Smooth muscle cell (in vitro differentiated cells): ENCODE results near the gene PAK6. TPM values are rescaled to one million over a fixed set of nuclear protein-coding genes. Genes with fewer than 3 reads are reported as not detected.

Experiments used
- DNase-seq: peaks from one replicate; lab custom pipeline; 2025; ENCODE audit not compliant: unreplicated experiment; lab: John Stamatoyannopoulos, UW
- H2AFZ ChIP-seq: fragments of 200-600 bp; sonication (generic); 2 replicates; pipeline ENCODE4 v1.6.0; 2016; ENCODE audit warnings: antibody characterized with exemption, low read depth, mild to moderate bottlenecking
- H3F3A ChIP-seq: fragments of 200-600 bp; sonication (generic); 2 replicates; pipeline ENCODE4 v1.6.0; 2017; ENCODE audit warnings: antibody characterized with exemption, low read depth
- H3K27ac ChIP-seq: fragments of 200-600 bp; sonication (generic); 2 replicates; pipeline ENCODE4 v1.5.1; 2016; ENCODE audit warnings: low read depth, mild to moderate bottlenecking
- H3K27me3 ChIP-seq: fragments of 200-600 bp; sonication (generic); 2 replicates; pipeline ENCODE4 v1.6.1; 2016; ENCODE audit warnings: low read depth, mild to moderate bottlenecking
- H3K36me3 ChIP-seq: fragments of 200-600 bp; sonication (generic); 2 replicates; pipeline ENCODE4 v1.5.1; 2016; ENCODE audit warnings: low read depth
- H3K4me1 ChIP-seq: fragments of 200-600 bp; sonication (generic); 2 replicates; pipeline ENCODE4 v1.5.1; 2016; ENCODE audit warnings: low read depth
- H3K4me2 ChIP-seq: fragments of 200-600 bp; sonication (generic); 2 replicates; pipeline ENCODE4 v1.6.0; 2016; ENCODE audit warnings: mild to moderate bottlenecking
- H3K4me3 ChIP-seq: fragments of 200-600 bp; sonication (generic); 2 replicates; pipeline ENCODE4 v1.5.1; 2016; ENCODE audit warnings: mild to moderate bottlenecking
- H3K79me2 ChIP-seq: fragments of 200-600 bp; sonication (generic); 2 replicates; pipeline ENCODE4 v1.6.0; 2016; ENCODE audit warnings: low read depth, mild to moderate bottlenecking
- H3K9ac ChIP-seq: fragments of 200-600 bp; sonication (generic); 2 replicates; pipeline ENCODE4 v1.6.0; 2016; ENCODE audit warnings: low read depth
- H3K9me3 ChIP-seq: fragments of 200-600 bp; sonication (generic); replicated peaks from 2 replicates; pipeline ENCODE4 v1.5.1; 2016; ENCODE audit warnings: low read depth
- H4K20me1 ChIP-seq: fragments of 200-600 bp; sonication (generic); 2 replicates; pipeline ENCODE4 v1.6.0; 2016; ENCODE audit warnings: low read depth
- CTCF ChIP-seq: fragments of 200-600 bp; sonication (generic); IDR thresholded peaks from 2 replicates; pipeline ENCODE4 v1.5.1; 2017; ENCODE audit warnings: borderline replicate concordance, mild to moderate bottlenecking, antibody characterized with exemption; ENCODE audit not compliant: insufficient read depth, poor library complexity, severe bottlenecking
- WGBS: methylation state at CpG from one replicate; pipeline ENCODE4 v1.1.7; 2016; ENCODE audit warnings: low lambda C conversion rate; 5-methylcytosine and 5-hydroxymethylcytosine counted together
- polyA plus RNA-seq: library from polyadenylated mRNA; unstranded; fragments of >200 nt; fragmentation: Nextera tagmentation; extraction: Ambion mirVana; gene quantifications from 2 replicates; pipeline ENCODE4 v1.2.1, GENCODE V29; 2016
- total RNA-seq: library from RNA; depleted of rRNA; stranded (reverse); fragments of >200 nt; gene quantifications from 2 replicates; pipeline ENCODE4 v1.2.3, GENCODE V29; 2014

The PAK6 gene
- total and polyA plus RNA-seq, 2 experiments from 2014 or later, result 0.29 to 1.6 TPM

GRCh38 chr15:40245666-40246450 is 7.0 kb downstream of the PAK6 start:
- WGBS, result 92% methylated on average over 9 of the region's 9 CpGs
- no peaks in the 10 kb centered on the region for H3K79me2 ChIP-seq

GRCh38 chr15:40246496-40247280 is 7.8 kb downstream of the PAK6 start:
- Histone ChIP-seq H2AFZ (no peak overlapping the region), H3K36me3 (no peaks in the 10 kb centered on the region), H3K79me2 (no peaks in the 10 kb centered on the region), H3K27ac (no peak overlapping the region), H3K4me3 (no peak overlapping the region), H3K4me1 (no peaks in the 10 kb centered on the region), H3K9me3 (no peaks in the 10 kb centered on the region), H3K9ac (no peak overlapping the region), H4K20me1 (no peaks in the 10 kb centered on the region), H3K27me3 (peaks cover 15% of the 10 kb centered on the region), H3K4me2 (no peak overlapping the region), H3F3A (no peaks in the 10 kb centered on the region)
- 88% methylated on average over 8 of the region's 8 CpGs for WGBS
- no peak for DNase-seq
- no peak for TF ChIP-seq CTCF

More at GRCh38 chr15:40245666-40246450, 7.0 kb downstream of the PAK6 start:
- Histone ChIP-seq H3K9me3 (no peaks in the 10 kb centered on the region), H3K27me3 (peaks cover 7% of the 10 kb centered on the region), H3K27ac (no peak overlapping the region), H3K4me1 (no peaks in the 10 kb centered on the region), H3K9ac (no peak overlapping the region), H3K4me2 (no peak overlapping the region), H2AFZ (no peak overlapping the region), H4K20me1 (no peaks in the 10 kb centered on the region), H3F3A (no peaks in the 10 kb centered on the region), H3K4me3 (no peak overlapping the region), H3K36me3 (no peaks in the 10 kb centered on the region)
- no peak for TF ChIP-seq CTCF
- no peak for DNase-seq

DNA sequence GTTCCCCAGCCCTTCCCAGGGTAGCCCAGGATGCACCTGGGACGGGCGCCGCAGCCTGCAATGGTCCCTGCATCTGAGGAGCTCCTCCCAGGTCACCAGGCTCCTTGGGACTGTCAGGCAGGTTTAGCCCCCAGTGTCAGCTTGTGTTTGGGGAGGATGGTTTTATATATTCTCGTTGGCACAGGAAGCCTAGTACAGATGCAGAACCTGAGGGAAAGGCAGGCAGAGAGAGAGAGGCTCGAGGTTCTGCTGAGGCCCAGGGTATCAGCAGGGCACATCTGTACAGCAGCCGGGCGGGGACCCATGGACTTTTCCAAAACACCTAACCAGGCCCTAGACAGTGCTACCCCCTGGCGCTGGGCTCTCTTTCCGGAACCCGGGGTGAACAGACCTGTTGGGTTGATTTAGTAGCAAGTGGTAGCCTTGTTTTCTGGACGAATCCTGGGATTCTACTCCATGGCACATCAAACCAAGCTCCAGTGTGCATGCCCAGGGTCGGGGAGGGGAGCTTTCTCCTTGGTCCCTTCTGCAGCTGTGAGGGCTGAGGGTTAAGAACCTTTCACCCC is 8.6 kb downstream of the PAK6 start:
- Histone ChIP-seq H3K79me2 (no peaks in the 10 kb centered on the region), H3K4me1 (peaks cover 2% of the 10 kb centered on the region), H3K4me2 (no peak overlapping the region), H3F3A (no peaks in the 10 kb centered on the region), H3K27me3 (peaks cover 23% of the 10 kb centered on the region), H4K20me1 (no peaks in the 10 kb centered on the region), H3K36me3 (no peaks in the 10 kb centered on the region), H3K4me3 (no peak overlapping the region), H2AFZ (no peak overlapping the region), H3K9me3 (no peaks in the 10 kb centered on the region), H3K9ac (no peak overlapping the region), H3K27ac (no peak overlapping the region)
- no peak for TF ChIP-seq CTCF
- DNase-seq, result no peak
- 95% methylated on average over 12 of the region's 12 CpGs for WGBS
